Activated T-helper 2 cell treated with anti-CD3 and anti-CD28 coated beads, Interferon-gamma antibody, Interleukin-2, Interleukin-4, amounts not matched to agents 10 μg/mL and 5 μg/mL and 100 μg/mL, durations not matched to agents 14 hours and 24 hours and 36 hours (primary cell): ENCODE measurements around the gene EXOG. TPM values are rescaled to one million over a fixed set of nuclear protein-coding genes. Genes with fewer than 3 reads are reported as not detected.

ENCODE experiments used
- DNase-seq: peaks from one replicate; pipeline ENCODE4 v3.0.0; 2021; ENCODE audit warnings: low spot score
- H3K27ac Mint-ChIP-seq: one replicate; pipeline ENCODE4 v1.8.0; 2021; ENCODE audit warnings: mixed read lengths
- H3K27me3 Mint-ChIP-seq: one replicate; pipeline ENCODE4 v1.8.0; 2021; ENCODE audit warnings: low read depth, mixed read lengths
- H3K36me3 Mint-ChIP-seq: one replicate; pipeline ENCODE4 v1.8.0; 2021; ENCODE audit warnings: low read depth, mixed read lengths
- H3K4me1 Mint-ChIP-seq: one replicate; pipeline ENCODE4 v1.8.0; 2021; ENCODE audit warnings: low read depth, mixed read lengths
- H3K4me3 Mint-ChIP-seq: one replicate; pipeline ENCODE4 v1.8.0; 2021; ENCODE audit warnings: low read depth, mild to moderate bottlenecking, moderate library complexity, mixed read lengths
- H3K9me3 Mint-ChIP-seq: one replicate; pipeline ENCODE4 v1.8.0; 2021; ENCODE audit warnings: mixed read lengths
- intact Hi-C: fragments of 100-400 bp; cut with micrococcal nuclease; formaldehyde crosslinking; loops from one replicate; pipeline ENCODE4 v1.15.1; 2023
- total RNA-seq: library from RNA; stranded (reverse); gene quantifications from 2 replicates; pipeline ENCODE4 v1.2.3, GENCODE V29; 2022

The EXOG gene
- total RNA-seq, 1 donor from 2014 or later = 13.7 TPM

DNA sequence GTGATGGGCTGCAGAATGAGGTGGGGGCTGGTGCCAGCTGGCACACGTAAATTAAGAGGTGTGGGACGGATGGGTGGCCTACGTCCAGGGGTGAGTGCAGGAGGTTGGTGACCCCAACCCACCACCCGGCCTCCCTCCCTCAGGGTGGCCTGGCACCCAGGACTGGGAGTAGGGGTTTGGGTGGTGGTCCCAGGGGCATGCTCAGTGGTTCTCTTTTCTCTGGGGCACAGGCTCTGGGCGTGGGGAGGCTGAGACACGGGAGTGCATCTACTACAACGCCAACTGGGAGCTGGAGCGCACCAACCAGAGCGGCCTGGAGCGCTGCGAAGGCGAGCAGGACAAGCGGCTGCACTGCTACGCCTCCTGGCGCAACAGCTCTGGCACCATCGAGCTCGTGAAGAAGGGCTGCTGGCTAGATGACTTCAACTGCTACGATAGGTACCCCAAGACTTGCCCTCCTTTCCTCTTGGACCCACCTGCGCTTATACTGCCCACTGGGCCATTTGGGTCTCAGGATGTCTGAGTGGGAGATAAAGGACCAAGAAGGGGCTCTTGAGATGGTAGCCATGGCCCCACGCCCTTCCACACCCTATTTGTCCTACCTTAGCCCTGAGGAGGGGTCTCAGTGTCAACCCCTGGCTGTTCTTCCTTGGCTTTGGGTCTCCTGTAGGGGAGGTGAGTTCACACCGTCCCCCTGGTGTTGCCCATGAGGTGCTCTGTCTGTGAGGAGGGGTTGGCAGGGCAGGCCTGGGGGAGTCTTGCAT, 18.9 kb upstream of the EXOG start:
- H3K36me3 Mint-ChIP-seq = peaks cover 17% of the 10 kb centered on the region
- H3K9me3 Mint-ChIP-seq = no peaks in the 10 kb centered on the region
- no peak overlapping the region for H3K4me3 Mint-ChIP-seq
- peaks cover 4% of the 10 kb centered on the region for H3K4me1 Mint-ChIP-seq
- intact Hi-C loops = loop anchor here (5.0 kb wide), 1 partner anchor 505 kb away; no protein-coding TSS in a partner anchor
- DNase-seq = no peak
- no peaks in the 10 kb centered on the region for H3K27me3 Mint-ChIP-seq
- no peak overlapping the region for H3K27ac Mint-ChIP-seq

DNA sequence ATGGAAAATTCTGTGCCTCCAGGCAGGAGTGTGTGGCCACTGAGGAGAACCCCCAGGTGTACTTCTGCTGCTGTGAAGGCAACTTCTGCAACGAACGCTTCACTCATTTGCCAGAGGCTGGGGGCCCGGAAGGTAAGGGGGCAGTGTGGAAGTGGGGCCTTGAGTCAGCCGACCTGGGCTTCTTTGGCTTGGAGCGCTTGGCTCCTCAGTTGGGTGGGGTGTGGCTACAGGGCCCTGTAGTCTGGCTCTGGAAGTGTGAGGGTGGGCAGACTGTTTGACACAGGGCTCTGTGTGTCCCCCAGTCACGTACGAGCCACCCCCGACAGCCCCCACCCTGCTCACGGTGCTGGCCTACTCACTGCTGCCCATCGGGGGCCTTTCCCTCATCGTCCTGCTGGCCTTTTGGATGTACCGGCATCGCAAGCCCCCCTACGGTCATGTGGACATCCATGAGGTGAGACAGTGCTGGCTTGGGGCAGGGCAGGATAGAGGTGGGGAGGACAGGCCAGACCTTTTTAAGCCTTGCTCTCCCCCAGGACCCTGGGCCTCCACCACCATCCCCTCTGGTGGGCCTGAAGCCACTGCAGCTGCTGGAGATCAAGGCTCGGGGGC, 18.2 kb upstream of the EXOG start:
- Mint-ChIP-seq H3K4me1 (peaks cover 2% of the 10 kb centered on the region), H3K9me3 (no peaks in the 10 kb centered on the region), H3K4me3 (no peak overlapping the region), H3K27me3 (no peaks in the 10 kb centered on the region), H3K36me3 (peaks cover 22% of the 10 kb centered on the region), H3K27ac (no peak overlapping the region)
- intact Hi-C loops = loop anchor here (2.0 to 5.0 kb wide), 2 partner anchors 131 to 506 kb away; partner anchors contain the start of gene XYLB
- no peak for DNase-seq

DNA sequence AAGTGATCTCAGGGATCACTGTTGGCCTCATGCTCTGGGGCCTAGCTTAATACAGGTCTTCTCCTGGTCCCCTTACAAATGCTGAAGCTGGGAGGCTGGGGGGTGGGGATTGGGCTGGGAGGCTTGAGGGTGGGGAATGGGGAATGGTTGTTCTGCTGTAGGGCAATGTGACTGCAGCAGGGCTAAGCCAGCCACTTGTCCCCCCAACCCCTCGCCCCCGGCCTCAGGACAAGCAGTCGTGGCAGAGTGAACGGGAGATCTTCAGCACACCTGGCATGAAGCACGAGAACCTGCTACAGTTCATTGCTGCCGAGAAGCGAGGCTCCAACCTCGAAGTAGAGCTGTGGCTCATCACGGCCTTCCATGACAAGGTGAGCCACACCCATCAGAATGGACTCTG, 17.2 kb upstream of the EXOG start:
- intact Hi-C loops = loop anchor here (2.0 to 5.0 kb wide), 2 partner anchors 132 to 507 kb away; partner anchors contain the start of gene XYLB
- peaks cover 2% of the 10 kb centered on the region for H3K4me1 Mint-ChIP-seq
- no peaks in the 10 kb centered on the region for H3K9me3 Mint-ChIP-seq
- no peak overlapping the region for H3K27ac Mint-ChIP-seq
- H3K27me3 Mint-ChIP-seq = no peaks in the 10 kb centered on the region
- no peak for DNase-seq
- no peak overlapping the region for H3K4me3 Mint-ChIP-seq
- H3K36me3 Mint-ChIP-seq = peaks cover 30% of the 10 kb centered on the region

DNA sequence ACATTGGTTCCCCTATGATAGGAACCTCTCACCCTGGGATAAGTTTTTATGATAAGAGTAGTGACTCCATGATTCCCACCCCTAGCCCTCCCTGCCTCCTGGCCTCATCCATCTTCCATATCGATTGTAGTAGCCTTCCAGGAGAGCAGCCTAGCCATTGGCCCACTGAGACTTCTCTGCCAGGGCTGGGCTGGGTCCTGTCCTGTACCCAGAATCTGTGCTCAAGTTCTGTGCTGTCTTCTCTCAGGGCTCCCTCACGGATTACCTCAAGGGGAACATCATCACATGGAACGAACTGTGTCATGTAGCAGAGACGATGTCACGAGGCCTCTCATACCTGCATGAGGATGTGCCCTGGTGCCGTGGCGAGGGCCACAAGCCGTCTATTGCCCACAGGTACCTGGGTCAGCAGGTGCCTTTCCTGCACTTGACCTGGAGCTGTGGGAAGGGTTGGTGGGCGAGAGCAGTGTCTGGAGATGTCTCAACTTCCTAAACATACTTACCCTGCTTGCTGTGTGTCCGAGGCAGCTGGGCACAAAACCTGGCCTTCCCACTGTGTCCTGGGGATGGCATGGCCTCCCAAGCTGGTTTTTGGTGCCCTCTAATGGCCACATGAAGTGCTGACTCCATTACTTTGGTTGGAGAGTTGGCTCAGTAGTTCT, 16.6 kb upstream of the EXOG start:
- Mint-ChIP-seq H3K4me3 (no peak overlapping the region), H3K4me1 (peaks cover 2% of the 10 kb centered on the region), H3K9me3 (no peaks in the 10 kb centered on the region), H3K27ac (no peak overlapping the region), H3K36me3 (peaks cover 30% of the 10 kb centered on the region), H3K27me3 (no peaks in the 10 kb centered on the region)
- DNase-seq = no peak
- intact Hi-C loops = loop anchor here (2.0 to 5.0 kb wide), 4 partner anchors 133 to 507 kb away; partner anchors contain the start of genes ACAA1, MYD88 and XYLB

DNA sequence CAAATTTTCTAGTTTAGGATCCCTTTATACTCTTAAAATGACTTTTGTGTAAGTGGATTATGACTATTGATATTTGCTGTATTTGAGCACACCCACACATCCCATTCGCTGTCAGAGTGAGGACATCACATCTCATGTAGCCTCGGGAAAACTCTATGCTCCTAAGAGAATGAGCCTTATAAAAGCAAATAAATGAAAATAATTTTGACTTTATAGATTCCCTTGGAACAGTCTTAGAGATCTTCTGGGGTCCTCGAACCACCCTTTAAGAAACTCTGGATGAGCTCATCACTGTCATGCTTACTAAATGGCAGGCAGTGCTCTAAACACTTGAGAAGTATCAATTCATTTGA, 16.1 kb upstream of the EXOG start:
- peaks cover 30% of the 10 kb centered on the region for H3K36me3 Mint-ChIP-seq
- H3K27me3 Mint-ChIP-seq = no peaks in the 10 kb centered on the region
- intact Hi-C loops = loop anchor here (5.0 kb wide), 2 partner anchors 343 to 363 kb away; partner anchors contain the start of genes ACAA1 and MYD88
- H3K9me3 Mint-ChIP-seq = no peaks in the 10 kb centered on the region
- H3K4me1 Mint-ChIP-seq = peaks cover 2% of the 10 kb centered on the region
- no peak overlapping the region for H3K4me3 Mint-ChIP-seq
- no peak overlapping the region for H3K27ac Mint-ChIP-seq
- DNase-seq = no peak

DNA sequence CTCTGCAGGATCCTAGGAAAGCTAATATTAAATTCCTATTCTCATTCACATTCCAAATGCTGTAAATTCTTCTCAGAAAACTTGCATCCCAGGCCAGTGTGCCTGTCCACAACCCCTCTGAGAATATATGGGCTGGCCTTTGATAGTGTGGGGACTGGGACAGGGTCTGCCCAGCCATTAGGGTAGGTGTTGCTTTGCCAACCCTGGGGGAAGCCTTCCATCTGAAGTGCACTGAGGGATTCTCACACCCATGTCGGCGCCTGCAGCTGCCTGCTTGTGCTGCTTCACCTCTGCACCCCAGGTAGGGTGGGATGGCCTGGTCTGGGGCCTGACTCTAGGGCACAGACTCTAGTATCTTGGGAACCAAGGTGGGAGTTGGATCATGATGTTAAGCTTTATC, 15.2 kb upstream of the EXOG start:
- no peaks in the 10 kb centered on the region for H3K27me3 Mint-ChIP-seq
- no peak for DNase-seq
- H3K4me3 Mint-ChIP-seq = no peak overlapping the region
- H3K4me1 Mint-ChIP-seq = peaks cover 2% of the 10 kb centered on the region
- H3K9me3 Mint-ChIP-seq = no peaks in the 10 kb centered on the region
- intact Hi-C loops = loop anchor here (5.0 kb wide), 2 partner anchors 344 to 364 kb away; partner anchors contain the start of genes ACAA1 and MYD88
- no peak overlapping the region for H3K27ac Mint-ChIP-seq
- H3K36me3 Mint-ChIP-seq = peaks cover 30% of the 10 kb centered on the region

DNA sequence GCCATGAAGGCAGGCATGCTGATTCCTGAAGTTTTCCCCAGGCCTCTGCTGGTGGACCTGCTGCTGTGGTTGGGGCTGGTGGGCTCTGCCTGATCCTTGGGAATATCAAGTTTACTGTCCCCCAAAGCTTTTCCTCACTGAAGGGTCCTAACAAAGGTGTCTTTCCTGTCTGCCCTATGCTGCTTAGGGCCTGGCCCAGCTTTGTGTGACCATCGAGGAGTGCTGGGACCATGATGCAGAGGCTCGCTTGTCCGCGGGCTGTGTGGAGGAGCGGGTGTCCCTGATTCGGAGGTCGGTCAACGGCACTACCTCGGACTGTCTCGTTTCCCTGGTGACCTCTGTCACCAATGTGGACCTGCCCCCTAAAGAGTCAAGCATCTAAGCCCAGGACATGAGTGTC, 13.2 kb upstream of the EXOG start:
- intact Hi-C loops = loop anchor here (5.0 kb wide), 2 partner anchors 346 to 366 kb away; partner anchors contain the start of genes ACAA1 and MYD88
- Mint-ChIP-seq H3K9me3 (no peaks in the 10 kb centered on the region), H3K4me3 (no peak overlapping the region), H3K27ac (no peak overlapping the region), H3K36me3 (peaks cover 30% of the 10 kb centered on the region), H3K27me3 (no peaks in the 10 kb centered on the region), H3K4me1 (peaks cover 2% of the 10 kb centered on the region)
- no peak for DNase-seq

DNA sequence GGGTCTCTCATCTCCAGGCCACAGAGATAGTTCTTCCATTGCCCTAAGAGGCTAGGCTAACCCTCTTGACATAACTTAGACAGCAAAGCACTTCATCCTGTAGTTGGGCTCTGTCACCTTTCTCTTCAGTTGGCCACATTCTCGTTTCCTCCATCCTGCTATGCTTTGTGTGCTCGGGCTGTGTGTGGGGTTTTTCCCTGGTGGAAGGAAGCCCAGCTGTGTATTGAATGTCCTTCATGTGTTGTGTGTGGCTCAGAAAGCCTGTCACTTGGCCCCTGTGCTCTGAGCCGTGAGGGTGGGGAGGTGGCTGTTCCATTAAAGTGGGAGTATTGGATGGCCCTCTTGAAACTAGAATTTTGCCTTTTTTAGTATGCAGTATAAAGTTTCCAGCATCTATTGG, 8.8 kb upstream of the EXOG start:
- intact Hi-C loops = no loop called here
- H3K27ac Mint-ChIP-seq = no peak overlapping the region
- no peaks in the 10 kb centered on the region for H3K9me3 Mint-ChIP-seq
- H3K4me3 Mint-ChIP-seq = no peak overlapping the region
- no peaks in the 10 kb centered on the region for H3K4me1 Mint-ChIP-seq
- peaks cover 12% of the 10 kb centered on the region for H3K36me3 Mint-ChIP-seq
- no peak for DNase-seq
- H3K27me3 Mint-ChIP-seq = no peaks in the 10 kb centered on the region

DNA sequence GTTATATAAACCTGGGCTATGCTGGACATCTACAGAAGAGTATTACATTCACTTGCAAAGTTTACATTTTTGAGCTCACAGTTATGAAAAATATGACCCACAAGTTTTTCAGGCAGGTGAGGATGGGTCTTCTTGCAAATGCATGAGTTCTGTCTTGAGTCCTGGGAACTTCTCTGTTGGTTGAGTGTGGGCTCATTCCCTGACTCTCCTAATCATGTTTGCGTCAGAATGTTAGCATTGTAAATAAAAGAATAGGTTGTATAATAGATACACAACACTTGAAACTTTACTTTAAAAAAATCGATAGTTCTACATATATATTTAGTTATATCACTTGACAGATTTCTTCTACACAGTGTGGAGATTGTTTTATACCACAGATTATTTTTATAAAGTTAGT, 7.2 kb upstream of the EXOG start:
- intact Hi-C loops = no loop called here
- no peaks in the 10 kb centered on the region for H3K9me3 Mint-ChIP-seq
- H3K36me3 Mint-ChIP-seq = no peaks in the 10 kb centered on the region
- no peaks in the 10 kb centered on the region for H3K4me1 Mint-ChIP-seq
- no peaks in the 10 kb centered on the region for H3K27me3 Mint-ChIP-seq
- no peak overlapping the region for H3K27ac Mint-ChIP-seq
- no peak overlapping the region for H3K4me3 Mint-ChIP-seq
- no peak for DNase-seq

DNA sequence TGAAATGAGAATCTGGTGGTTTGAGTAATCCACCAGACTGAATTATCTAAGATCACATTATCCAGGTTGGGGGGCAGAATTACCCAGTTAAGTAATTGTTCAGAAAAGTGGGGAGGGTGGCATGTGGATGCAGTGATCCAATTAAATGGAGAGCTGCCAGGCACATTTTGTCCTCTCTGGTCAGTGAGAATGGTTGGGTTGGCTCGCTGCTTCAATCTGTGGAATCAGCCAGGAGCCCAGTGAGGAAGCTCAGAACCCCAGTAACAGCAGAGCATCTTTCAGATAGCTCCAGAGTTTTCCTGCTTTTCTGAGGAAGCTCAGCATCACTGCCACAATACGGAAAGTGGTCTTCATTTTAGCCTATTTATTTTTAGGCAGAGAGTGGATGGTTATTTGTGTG, 6.4 kb upstream of the EXOG start:
- H3K4me3 Mint-ChIP-seq = no peak overlapping the region
- intact Hi-C loops = no loop called here
- DNase-seq = no peak
- H3K4me1 Mint-ChIP-seq = no peaks in the 10 kb centered on the region
- no peaks in the 10 kb centered on the region for H3K9me3 Mint-ChIP-seq
- H3K27me3 Mint-ChIP-seq = no peaks in the 10 kb centered on the region
- H3K27ac Mint-ChIP-seq = no peak overlapping the region
- no peaks in the 10 kb centered on the region for H3K36me3 Mint-ChIP-seq

DNA sequence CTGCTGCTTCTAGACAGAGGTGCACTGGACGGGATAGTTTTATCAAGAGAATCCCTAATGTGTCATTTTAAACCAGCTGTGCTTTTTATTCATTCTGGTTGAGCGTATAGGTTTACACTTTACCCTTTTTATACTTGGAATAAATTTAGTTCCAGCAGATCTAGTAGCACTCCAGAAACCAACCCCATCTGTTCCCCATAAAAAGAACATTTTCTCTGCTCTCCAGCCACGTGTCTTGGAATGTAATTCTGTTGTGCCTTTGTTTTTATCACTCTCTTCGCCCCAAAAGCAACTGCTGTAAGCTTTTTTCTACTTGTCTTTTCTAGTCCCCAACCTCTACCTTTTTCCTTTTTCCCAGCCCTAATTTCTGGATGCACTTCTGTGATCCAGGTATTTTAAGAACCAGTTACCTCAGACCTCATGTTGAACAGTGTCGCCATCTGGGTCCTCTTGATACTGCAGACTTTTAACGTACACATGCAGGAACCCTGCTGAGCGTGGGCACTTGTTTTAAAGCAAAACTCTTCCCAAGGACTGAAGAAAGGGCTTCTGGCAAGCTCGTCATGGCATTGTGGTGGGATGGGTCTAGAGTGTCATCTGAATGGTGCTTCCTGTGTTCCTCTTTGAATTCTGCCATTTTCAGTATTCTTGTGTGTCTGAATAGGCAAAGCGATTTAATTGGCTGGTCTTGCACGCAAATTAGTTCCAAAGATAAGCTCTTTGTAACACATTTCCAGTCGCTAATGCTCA, 5.7 kb upstream of the EXOG start:
- no peak for DNase-seq
- Mint-ChIP-seq H3K36me3 (no peaks in the 10 kb centered on the region), H3K27ac (no peak overlapping the region), H3K9me3 (no peaks in the 10 kb centered on the region), H3K4me3 (no peak overlapping the region), H3K4me1 (no peaks in the 10 kb centered on the region), H3K27me3 (no peaks in the 10 kb centered on the region)
- intact Hi-C loops = no loop called here

DNA sequence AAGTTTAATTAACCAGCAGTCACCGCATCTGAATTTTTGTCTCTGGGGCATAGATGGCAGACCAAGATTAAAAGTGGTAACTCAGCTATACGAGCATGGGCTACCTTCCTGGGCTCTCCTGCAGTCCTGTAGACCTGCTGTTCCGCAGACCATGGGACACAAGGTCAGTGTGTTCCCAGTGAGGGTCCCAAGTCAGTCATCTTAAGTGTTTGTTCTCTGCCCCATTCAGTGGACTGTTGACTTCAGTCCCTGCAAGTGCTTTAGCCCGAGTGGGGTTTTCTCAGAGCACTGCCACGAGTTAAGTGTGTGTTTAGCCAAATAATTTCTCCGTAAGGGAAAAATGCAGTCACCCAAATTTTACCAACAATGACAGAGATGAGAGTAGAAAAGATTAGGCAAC, 4.9 kb upstream of the EXOG start:
- Mint-ChIP-seq H3K9me3 (no peaks in the 10 kb centered on the region), H3K27ac (no peak overlapping the region), H3K36me3 (no peaks in the 10 kb centered on the region), H3K4me1 (no peaks in the 10 kb centered on the region), H3K27me3 (no peaks in the 10 kb centered on the region), H3K4me3 (no peak overlapping the region)
- intact Hi-C loops = no loop called here
- DNase-seq = no peak
